Activated CD4-positive, CD25-positive, alpha-beta regulatory T cell treated with anti-CD3 and anti-CD28 coated beads, Interleukin-2, amount 50 U/mL, for 16 hours (primary cell): ENCODE measurements around the gene KIRREL1.

Experiments
- DNase-seq: peaks from one replicate; pipeline ENCODE4 v3.0.0-alpha.2; 2020; ENCODE audit warnings: low read depth, low spot score

The KIRREL1 gene

DNA sequence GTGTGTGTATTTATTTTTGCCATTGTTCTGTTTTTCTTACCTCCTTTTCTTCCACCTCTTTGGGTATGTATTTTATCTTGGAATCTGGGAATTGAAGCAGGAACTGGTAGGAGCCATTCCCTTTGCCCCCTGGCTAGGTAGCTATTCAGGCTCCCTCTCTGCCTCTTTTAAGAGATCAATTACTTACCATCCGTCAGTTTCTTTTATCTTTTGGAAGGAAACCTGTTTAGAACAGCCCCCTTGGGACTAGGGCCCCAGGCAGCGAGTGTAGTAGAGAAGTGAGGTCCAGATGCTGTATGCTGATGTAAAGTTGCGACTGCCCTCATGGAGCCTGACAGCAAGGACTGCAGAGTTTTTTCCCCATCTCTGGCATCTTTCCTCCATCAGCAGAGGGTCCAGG, 41.6 kb downstream of the KIRREL1 start:
- no peak for DNase-seq

DNA sequence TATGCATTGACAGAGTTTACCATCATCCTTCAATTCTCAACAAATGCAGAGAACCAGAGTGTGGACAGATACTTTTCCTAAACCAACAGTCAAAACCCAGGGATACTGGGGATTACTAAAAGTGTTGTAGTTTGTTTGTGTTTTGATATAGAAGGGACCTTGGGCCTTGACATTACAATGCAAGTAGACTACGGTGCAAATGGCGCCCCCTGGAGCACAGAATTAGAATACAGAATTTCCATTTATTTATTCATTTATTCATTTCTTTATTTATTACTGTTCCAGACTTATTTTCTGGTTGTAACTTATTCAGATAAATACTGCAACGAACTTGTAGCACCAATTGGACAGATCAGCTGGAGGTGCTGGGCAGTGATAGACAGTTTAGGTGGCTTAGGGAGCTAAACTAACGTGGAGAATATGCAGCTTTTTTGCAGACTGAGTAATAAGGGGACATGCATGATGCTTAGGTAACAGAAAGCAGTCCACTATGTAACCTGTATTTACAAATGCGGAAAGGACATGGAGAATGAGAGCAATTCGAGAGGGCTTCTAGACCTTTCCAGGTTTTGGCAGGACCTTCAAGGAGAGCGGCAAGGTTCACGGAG, 42.6 kb downstream of the KIRREL1 start:
- DNase-seq: no peak

DNA sequence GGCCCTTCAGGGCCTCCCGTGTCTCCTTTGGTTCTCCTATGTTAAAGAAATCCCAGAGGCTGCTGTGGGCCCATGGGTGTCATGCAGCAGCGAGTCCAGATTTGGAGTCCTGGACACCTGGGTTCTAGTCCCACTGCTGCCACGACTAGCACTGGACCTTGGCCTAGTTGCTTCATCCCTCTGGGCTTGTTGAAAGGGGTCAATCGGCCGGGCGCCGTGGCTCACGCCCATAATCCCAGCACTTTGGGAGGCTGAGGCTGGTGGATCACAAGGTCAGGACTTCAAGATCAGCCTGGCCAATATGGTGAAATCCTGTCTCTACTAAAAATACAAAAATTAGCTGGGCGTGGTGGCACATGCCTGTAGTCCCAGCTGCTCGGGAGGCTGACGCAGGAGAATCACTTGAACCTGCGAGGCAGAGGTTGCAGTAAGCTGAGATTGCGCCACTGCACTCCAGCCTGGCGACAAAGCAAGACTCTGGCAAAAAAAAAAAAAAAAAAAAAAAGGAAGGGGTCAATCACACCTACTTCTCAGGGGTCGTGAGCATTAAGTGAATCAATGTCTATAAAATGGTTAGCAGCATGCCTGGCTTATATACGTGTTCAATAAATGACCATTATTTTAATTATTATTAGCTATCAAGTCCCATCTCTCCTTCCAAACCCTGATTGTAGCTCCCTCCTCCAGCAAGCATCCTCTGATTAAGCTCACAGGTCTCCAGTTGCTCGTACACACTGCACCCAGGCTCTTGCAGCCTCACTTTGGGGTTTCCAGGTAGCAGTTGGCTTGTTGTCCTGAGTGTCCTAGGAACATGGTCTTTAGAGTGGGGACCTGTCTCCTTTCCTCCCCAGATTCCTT, 43.8 kb downstream of the KIRREL1 start:
- no peak for DNase-seq

DNA sequence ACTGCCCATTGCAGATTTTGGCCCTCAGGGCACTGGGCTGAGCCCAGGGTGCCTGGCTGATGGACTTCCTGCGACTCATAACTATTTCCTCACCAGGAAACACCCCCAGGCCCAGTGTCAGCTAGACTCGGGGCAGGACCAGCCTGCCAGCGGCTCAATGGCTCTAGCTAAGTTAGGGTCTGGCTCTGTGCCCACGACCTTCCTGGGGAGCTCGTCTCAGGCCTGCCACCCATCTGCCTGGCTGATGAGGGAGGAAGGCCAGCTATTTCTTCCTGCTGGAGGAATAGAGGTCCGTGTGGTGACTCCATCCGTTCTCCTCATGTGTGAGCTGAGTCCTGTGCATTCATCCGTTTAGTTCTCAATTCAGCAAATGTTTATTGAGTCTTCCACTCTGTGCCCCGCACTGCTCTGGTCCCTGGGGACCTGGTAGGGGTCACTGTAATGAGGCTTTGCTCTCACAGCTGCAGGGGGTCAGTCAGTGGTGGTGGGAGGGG, 44.5 kb downstream of the KIRREL1 start:
- DNase-seq: no peak

DNA sequence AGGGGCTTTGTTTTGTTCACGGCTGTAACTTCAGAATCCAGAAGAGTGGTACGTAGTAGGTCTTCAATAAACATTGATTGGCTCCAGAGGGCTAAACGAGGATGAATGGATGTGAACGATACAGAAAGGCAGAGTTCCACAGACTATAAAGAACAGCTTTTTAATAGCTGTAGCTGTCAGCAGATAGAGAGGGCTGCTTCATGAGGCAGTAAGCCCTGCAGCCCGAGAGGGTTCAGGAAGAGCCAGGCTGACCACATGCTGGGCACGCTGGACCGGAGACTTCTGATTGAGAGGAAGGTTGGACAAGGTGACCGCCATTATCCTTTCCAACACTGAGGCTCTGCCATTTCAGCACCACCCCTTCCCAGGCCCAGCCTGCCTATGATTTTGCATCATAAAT, 45.3 kb downstream of the KIRREL1 start:
- no peak for DNase-seq

DNA sequence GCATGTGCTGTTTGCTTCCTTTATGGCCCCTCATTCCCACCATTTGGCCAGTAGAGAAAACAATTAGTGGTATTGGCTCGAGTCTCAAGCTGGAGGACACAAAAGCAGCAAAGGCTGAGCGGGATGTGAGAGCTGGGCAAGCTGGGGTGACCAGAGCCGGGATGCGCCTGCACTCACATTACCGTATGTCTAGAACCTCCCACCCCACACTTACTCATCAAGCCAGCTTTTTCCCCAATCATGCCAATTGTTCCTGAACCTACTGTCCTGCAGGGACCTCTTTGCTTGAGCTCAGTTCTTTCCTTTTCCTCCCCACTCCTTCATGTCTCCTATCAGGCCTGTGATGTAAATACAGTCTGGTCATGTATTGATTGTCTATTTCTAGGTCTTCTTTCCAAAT, 45.9 kb downstream of the KIRREL1 start:
- DNase-seq: no peak

DNA sequence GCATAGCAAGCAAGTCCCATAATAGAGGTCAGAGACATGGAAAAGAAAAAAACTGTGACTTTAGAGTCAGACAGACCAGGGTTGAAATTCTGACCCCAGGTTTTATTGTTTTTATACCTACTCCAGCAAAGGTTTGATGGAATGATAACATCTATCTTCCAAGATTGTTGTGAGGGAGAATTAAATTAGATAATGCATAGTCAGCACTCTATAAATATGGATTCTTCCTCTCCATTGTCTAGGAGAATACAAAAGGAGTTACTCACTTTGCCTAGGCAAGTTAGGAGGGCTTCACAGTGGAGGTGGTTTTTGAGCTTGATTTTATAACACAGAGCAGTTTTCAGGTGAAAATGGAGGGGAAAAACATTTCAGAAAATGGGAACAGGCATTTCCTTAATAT, 46.9 kb downstream of the KIRREL1 start:
- no peak for DNase-seq

DNA sequence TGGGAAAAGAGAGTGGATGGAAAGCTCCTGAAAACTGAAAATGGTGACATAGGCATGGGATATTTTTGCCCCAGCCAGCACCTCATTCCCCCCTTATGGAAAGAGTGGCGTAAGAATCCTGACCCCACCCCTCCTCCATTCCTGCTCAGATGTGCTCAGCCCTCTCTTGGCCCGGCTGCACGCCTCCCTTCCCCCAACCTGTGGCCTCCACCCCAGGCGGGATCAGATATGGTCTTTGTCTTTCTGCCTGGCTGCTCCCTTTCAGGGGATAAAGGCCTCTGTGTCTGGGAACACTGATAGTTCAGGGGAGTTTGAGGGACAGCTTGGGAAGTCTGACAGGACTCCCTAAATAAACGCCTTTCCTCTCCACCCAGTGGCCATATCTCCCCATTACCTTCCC, 49.8 kb downstream of the KIRREL1 start:
- no peak for DNase-seq

DNA sequence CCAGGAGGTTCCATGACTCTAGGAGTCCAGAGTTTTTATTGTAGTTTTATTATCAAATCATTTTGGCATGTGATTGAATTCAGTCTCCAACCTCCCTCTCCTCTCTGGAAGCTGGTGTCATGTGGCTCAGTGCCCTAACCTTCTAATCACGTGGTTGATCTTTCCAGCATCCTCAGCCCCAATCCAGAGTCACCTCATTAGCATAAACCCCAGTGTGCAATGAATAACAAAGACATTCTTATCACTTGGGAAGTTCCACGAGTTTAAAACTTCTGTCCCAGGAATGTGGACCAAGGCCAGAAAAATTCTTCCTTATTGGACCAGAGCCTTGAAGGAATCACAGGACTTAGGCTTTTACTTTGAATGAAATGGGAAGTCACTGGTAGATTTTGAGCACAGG, 52.2 kb downstream of the KIRREL1 start:
- no peak for DNase-seq

DNA sequence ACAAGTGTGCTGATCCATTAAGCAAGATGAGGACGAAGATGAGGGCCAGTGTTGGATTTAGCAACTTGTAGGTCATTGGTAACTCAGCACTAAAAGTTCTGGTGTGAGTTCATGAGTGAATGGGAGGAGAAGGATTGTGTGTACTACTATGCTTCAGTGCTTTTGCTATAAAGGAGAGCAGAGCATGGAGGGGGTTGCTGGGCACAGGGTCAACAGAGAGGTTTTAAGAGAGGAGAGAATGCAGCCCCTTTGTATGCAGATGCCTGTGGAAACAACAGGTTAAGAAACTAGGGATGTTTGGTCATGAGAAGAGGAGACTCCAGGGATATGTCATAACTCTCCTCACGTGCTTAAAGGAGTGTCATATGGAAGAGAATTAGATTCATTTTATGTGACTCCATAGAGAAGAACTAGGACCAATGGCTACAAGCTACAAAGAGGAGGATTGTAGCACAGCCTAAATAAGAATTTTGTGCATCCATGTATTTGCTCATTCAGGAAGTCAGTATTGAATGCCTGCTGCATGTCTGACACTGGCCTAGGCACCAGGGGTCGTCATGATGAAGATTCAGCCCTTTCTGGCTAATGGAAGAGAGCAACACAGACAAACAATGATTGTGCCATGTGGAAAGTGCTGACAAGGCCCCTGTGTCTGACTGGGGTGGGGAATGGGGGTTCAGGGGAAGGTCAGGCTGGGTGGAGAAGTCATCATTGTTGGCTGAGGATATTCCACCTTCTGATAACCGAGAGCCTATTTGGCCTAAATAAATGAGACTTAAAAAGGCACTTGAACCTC, 53.5 kb downstream of the KIRREL1 start:
- DNase-seq: no peak

DNA sequence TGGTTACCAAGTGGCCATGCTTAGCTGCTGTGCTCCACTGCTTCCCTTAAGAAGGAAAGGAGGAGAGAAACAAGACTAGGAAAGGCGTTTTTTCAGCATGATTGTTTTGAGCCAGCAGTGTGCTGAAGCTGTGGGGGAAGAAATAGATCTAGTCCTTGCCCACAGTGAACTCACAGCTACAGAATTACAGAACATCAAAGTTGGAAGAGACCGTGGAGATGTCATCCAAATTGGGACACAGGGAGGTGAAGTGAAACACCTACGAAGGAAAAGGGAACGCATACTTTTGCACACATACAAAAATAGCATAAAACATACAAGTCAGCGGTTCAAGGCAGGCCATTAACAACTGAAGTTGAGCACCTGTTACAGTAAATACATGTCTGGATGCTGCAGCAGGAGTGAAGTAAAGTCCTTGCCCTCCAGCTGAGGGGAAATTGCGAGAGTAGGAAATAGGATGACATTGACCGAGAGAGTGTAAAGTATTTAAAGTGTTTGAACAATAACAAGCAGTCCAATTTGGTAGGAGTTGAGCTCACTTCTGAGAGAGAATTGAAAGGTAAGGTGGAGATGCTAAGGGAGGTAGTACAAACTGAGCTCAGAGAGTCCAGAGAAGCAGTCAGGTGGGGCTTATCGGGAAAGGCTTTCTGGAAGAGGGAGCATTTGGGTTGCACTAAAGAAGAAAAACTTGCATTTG, 55.1 kb downstream of the KIRREL1 start:
- no peak for DNase-seq

DNA sequence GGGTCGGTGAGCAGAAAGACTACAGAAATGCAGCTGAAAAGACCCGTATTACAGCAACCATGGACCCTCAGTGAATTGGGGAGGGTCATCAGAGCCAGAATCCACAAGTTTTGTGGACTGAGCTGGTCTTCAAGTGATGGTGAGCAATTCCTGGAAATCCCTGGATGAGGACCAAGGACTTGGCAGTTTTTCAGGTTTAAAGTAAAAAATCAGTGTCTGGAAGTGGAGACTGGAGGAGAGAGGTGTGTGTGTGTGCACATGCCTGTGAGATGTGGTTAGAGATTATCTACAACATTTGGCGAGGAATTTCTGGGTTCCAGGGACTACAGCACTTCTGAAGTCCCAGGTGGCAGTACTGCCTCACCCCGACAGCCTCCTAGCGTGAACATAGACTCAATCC, 56.4 kb downstream of the KIRREL1 start:
- DNase-seq: no peak

DNA sequence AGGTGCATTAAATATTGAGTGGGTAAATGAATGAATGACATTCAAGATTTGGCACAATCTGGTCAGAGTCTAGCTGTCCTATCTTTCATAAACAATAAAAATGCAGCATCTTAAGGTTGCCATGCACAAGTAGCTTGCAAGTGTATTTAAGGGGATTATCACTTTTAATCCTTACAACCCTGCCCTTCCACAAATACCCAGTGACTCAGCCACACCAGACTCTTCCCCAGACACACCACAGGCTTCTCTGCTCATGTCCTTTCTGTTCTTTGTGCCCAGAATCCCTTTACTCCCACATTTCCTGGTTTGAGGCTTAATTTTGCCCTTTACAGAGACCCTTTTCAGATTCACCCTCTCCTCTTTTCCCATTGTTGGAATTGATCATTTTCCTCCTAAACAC, 59.8 kb downstream of the KIRREL1 start:
- no peak for DNase-seq

DNA sequence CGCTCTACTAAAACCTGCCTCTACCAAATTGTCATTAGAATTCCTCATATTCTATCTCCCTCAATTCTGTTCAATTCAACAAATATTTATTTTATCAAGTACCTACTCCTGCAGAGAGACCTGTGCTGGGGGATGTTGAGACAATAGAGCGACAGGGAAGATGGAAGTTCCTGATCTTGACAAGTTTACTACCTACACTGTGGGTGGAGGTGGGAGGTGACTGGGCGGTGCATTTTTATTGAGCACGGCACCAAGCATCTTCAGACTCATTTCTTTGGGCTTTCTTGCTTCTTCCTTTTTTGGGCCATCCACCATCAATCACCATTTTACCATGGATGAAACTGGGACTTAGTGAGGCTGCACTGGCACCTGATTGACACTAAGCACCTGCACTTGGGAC, 61.3 kb downstream of the KIRREL1 start:
- no peak for DNase-seq

DNA sequence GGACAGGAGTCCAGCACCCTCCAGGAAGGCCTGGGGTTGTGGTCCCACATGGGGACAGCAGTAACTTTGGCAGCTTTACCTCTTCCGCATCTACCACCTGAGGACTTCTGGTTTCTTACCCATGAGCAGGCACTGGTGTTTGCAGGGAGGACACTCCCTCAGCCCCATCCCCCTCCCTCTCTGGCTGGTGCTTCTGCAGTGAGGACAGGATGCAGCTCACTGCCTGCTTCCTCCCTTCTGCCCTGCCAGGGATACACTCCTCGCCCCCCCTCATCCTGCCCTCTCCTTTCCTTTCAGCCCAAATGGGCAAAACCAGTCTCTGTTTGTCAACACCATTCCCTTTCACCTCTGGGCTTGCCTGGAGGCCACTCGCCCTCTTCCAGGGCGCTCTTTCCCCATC, 62.4 kb downstream of the KIRREL1 start:
- no peak for DNase-seq

DNA sequence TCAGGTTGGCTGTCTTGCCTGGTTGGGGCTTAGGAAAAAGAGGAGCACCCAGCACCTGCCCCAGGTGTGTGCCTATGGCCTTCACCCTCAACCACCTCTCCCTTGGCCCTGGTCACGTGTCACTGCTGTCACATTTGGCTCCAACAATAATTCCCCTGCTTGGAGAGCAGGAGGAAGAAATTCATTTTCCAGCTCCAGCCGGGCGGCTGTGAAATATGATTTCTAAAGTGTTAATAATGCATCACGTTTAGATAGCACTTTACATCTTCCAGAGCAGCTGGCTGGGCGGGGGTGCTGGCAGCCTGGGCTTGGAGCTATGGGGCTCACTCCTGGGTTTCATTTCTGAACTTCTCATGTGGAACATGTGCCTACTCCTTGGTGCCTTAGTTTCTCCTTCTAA, 63.1 kb downstream of the KIRREL1 start:
- DNase-seq: no peak

DNA sequence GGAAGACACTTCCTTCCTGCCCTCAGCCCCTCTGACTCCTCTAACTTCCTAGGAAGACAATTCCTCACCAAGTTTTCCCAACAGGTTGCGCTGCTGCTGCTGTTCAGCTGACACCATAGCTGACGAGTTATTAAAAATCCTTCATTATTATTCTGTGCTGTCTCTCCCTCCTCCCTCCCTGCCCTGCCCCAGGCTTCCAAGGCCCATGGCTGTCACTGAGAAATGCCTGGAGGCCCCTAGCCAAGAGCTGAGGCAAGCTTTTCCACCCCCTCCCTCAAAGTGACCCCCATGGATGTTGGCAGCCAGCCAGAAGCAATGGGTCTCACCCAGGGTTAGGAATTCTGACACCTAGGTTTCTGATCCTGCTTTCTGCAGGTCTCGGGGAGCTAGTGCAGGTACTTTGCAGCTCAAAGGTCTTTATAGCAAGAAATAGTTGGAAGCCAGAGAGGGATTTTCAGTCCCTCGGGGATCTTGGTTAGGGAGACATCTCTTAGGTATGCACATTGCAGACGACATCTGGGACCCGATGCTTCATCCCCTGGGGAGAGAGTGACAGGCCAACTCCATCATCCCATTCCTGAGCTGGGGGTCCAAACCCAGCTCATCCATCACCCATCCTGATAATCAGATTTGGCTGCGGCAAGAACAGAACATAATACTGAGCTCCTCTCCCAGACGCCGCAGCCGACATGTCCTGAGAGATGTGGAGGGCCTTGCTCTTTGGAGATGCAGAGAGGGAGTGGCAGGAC, 65.0 kb downstream of the KIRREL1 start:
- DNase-seq: no peak

DNA sequence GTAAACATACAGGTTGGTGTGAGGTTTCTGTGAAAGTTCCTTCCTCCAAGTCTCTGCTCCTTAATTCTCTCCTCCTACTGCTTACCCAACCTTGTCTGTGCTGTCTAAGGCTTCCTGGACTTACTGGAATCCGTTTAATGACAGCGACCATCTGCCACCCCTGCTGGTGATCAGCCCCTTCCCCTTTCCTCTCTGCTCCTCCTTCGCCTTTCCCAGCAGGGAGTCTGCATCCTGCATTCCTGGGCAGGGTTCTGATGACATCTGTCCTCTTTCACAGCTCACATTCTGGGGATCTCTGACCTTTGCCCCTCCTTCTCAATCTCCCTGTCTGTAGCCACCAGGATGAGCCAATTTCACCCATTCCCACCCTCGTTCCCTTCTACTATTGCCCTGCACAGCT, 66.5 kb downstream of the KIRREL1 start:
- DNase-seq: no peak

DNA sequence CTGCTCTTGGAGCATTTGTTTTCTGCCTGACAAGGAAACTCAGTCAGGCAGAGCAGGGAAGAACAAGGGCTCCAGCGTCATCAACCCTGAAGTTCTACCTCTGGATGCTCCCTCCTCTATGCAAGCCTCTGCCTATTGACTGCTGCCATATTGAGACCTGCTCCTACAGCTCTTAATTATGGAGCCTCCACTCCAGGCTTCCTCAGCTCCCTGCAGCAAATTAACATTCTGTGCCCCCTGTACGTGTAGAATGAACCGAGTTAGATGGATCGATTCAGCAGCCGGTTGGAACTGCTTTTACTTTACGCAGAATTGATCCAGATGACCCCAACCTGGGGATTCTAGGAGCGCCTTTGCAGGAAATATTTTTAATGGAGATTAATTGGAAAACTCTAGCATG, 68.7 kb downstream of the KIRREL1 start:
- no peak for DNase-seq

DNA sequence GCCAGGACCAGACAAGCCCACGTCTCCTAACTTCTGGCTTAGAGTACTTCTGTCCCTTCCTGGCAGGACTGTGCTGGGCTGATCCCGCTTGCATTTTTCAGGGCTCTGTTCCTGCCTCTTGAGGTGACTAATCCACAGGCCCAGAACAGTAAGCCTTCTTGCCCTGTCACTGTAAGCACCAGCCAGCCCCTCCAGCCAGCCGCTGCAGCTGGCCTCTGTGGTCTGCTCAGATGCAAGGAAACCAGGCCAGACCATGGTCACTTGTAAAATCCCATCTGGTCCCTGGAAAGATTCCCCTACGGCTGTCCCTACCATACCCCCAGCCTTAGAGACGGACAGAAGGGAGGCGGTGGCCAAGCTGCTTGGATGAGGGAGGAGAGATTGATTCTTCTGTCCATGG, 74.2 kb downstream of the KIRREL1 start:
- DNase-seq: no peak

DNA sequence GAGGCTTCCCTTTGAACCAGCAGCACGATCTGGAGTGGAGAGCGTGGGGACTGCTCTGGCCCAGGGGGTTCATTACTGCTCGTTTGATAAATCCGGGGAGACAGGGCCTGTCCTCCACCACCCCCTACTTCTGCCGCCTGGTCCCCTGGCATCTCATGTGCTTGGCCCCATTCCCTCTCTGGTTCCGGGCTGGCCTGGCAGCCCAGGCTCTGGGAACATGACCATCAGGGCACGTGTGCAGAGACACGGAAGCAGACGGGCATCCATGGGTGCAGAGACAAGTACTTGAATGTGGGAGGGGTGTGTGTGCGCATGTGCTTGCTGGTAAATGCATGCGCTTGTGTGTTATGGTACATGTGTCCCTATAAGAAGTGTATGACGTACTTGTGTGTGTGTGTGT, 75.5 kb downstream of the KIRREL1 start:
- no peak for DNase-seq
